Activated T-helper 1 cell treated with anti-CD3 and anti-CD28 coated beads, Interleukin-12 subunit alpha, Interleukin-12 subunit beta, Interleukin-2, Interleukin-4 antibody, amounts not matched to agents 30 ng/mL and 10 ng/mL and 1 ng/mL, durations not matched to agents 14 hours and 24 hours and 36 hours (primary cell): ENCODE results near the gene NAA40. TPM values are rescaled to one million over a fixed set of nuclear protein-coding genes. Genes with fewer than 3 reads are reported as not detected.
A peak's percentile ranks its signal among the peaks of the same experiment; 100 is the strongest.

ENCODE experiments used
- DNase-seq: peaks from one replicate; pipeline ENCODE4 v3.0.0; 2021; ENCODE audit warnings: low spot score
- H3K27ac Mint-ChIP-seq: one replicate; pipeline ENCODE4 v1.8.0; 2021; ENCODE audit warnings: mild to moderate bottlenecking, mixed read lengths
- H3K27me3 Mint-ChIP-seq: one replicate; pipeline ENCODE4 v1.8.0; 2022; ENCODE audit warnings: mild to moderate bottlenecking, moderate library complexity, mixed read lengths; ENCODE audit not compliant: insufficient read depth
- H3K36me3 Mint-ChIP-seq: one replicate; pipeline ENCODE4 v1.8.0; 2021; ENCODE audit warnings: low read depth, mixed read lengths
- H3K4me1 Mint-ChIP-seq: one replicate; pipeline ENCODE4 v1.8.0; 2021; ENCODE audit warnings: low read depth, mixed read lengths
- H3K4me3 Mint-ChIP-seq: one replicate; pipeline ENCODE4 v1.8.0; 2021; ENCODE audit warnings: mild to moderate bottlenecking, moderate library complexity, mixed read lengths
- H3K9me3 Mint-ChIP-seq: one replicate; pipeline ENCODE4 v1.8.0; 2021; ENCODE audit warnings: mixed read lengths
- intact Hi-C: fragments of 100-400 bp; cut with micrococcal nuclease; formaldehyde crosslinking; loops from one replicate; pipeline ENCODE4 v1.15.1; 2024
- total RNA-seq: library from RNA; stranded (reverse); gene quantifications from 2 replicates; pipeline ENCODE4 v1.2.3, GENCODE V29; 2022

Gene NAA40
- total RNA-seq: 25.3 and 31.6 TPM in 2 replicates

DNA sequence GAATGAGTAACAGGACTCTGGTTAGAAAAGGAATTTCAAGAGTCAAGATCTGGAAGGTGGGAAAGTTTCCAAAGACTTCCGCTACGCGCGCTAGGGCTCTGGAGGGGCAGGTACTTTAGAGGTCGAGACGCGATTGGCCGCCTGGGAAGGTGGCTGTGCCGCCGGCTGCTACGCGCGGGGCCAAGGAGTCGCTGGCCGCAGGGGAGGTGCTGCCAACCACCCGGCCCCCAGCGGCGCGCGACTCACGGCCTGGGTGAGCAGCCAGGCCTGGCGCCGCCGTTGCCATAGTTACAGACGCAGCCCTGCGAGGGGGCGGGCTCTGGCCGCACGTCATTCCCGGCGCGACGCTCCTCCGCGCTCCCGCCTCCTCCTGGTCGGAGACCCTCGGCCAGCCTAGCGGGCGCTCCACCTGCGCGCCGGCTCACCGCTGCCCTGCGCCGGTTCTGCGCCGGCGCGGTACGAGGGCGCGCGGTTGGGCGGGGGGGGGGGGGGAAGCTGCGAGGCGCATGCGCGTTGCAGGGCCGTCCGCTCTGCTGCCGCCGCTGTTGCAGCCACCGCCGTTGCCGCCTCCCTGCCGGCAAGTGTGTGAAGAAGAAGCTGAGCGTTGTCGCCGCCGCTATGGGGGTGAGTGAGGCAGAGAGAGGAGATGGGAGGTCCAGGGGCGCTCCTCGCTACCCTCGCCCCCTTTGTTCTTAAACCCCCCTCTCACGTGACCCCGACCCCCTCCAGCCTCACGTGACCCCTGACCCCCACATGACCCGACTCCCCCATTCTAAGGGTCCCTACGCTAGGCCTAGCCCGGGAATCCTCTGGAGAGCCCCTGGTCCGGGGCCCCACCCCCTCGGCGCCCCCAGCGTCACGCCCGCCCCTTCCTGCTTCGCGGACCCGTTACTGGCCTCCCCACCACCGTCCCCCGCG is at the start of gene NAA40:
TSS of gene NAA40 (plus strand) at position 524 of the 918 bp plus-strand sequence. CDS start at position 619, 95 bp downstream.
- Mint-ChIP-seq H3K36me3 (no peaks in the 10 kb centered on the region), H3K27ac (peak within 1 kb of the TSS; percentile 82), H3K4me1 (peaks cover 7% of the 10 kb centered on the region), H3K9me3 (no peaks in the 10 kb centered on the region), H3K4me3 (peak within 1 kb of the TSS; percentile 87), H3K27me3 (no peaks in the 10 kb centered on the region)
- peak; percentile 89 for DNase-seq
- intact Hi-C loops: loop anchor here (1.0 to 2.0 kb wide), 11 partner anchors 14 to 258 kb away; partner anchors contain the start of genes COX8A, MACROD1, OTUB1 and RTN3

DNA sequence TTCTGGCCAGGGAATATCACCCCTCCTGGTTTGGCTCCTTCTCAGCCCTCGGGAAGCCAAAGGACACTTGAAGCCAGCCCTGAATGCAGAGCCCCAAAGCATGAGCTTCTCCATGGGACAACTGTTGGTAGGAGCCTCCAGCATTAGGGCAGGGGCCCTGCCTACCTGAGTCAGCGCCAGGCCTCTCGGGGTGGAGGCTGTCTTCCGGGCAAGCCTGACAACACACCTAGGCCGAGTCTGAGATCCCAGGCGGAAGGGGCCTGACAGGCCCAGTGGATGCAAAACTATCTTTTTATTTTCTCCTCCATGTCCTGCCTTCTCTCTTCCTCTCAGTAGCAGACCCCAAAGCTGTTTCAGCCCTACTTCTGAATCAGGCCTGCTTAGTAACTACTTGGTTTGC is 49.5 kb upstream of the NAA40 start:
- peaks cover 69% of the 10 kb centered on the region for H3K4me1 Mint-ChIP-seq
- no peak for DNase-seq
- H3K4me3 Mint-ChIP-seq: peak overlapping the region; percentile 86
- intact Hi-C loops: no loop called here
- no peaks in the 10 kb centered on the region for H3K27me3 Mint-ChIP-seq
- no peaks in the 10 kb centered on the region for H3K9me3 Mint-ChIP-seq
- H3K36me3 Mint-ChIP-seq: peaks cover 22% of the 10 kb centered on the region
- H3K27ac Mint-ChIP-seq: peak overlapping the region; percentile 27

GRCh38 chr11:63890368-63890767 is 48.4 kb upstream of the NAA40 start:
- Mint-ChIP-seq H3K4me3 (peak overlapping the region; percentile 12), H3K27ac (no peak overlapping the region), H3K36me3 (peaks cover 21% of the 10 kb centered on the region), H3K9me3 (no peaks in the 10 kb centered on the region), H3K27me3 (no peaks in the 10 kb centered on the region), H3K4me1 (peaks cover 65% of the 10 kb centered on the region)
- no peak for DNase-seq
- intact Hi-C loops: no loop called here

DNA sequence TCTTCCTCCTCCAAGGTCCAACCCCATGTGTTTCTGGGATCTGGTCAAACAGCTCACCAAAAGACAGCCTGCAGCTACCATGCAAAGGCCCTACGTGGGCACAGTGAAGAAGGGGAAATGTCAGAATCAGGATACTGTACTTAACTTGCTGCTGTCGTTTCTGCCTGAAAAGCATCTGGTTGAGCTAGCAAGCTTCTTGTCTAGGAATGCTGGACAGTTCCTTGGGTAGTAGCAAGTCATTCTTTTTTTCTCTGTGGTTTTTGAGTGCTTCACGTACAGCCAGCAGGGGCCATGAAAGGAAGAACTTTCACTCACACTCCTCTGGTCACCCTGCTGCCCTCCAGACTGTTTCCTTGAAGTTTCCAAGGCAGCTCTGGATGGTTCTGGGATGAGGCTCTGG is 46.6 kb upstream of the NAA40 start:
- Mint-ChIP-seq H3K4me3 (no peak overlapping the region), H3K36me3 (peaks cover 32% of the 10 kb centered on the region), H3K27ac (no peak overlapping the region), H3K27me3 (no peaks in the 10 kb centered on the region), H3K9me3 (no peaks in the 10 kb centered on the region), H3K4me1 (peaks cover 71% of the 10 kb centered on the region)
- intact Hi-C loops: no loop called here
- no peak for DNase-seq

DNA sequence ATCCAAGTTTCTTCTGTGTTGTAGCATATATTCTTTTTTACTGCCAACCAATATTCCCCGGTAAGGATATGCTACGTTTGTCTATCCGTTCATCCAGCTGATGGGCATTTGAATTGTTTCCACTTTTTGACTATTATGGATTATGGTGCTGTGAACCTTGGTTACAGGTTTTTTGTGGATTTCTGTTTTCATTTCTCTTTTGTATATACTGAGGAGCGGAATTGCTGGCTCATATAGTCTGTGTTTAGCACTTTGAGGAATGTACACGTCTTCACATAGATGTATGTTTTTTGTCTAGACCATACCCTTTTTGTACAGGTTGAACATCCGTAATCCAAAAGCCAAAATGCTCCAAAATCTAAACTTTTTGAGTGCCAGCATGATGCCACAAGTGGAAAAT is 45.4 kb upstream of the NAA40 start:
- Mint-ChIP-seq H3K36me3 (peaks cover 38% of the 10 kb centered on the region), H3K27me3 (no peaks in the 10 kb centered on the region), H3K4me1 (peaks cover 59% of the 10 kb centered on the region)

GRCh38 chr11:63896071-63896470 is 42.7 kb upstream of the NAA40 start:
- intact Hi-C loops: no loop called here
- no peak overlapping the region for H3K27ac Mint-ChIP-seq
- no peaks in the 10 kb centered on the region for H3K9me3 Mint-ChIP-seq
- peaks cover 44% of the 10 kb centered on the region for H3K36me3 Mint-ChIP-seq
- no peaks in the 10 kb centered on the region for H3K27me3 Mint-ChIP-seq
- DNase-seq: no peak
- no peak overlapping the region for H3K4me3 Mint-ChIP-seq
- peaks cover 32% of the 10 kb centered on the region for H3K4me1 Mint-ChIP-seq

More for the DNA sequence above, 45.4 kb upstream of the NAA40 start:
- Mint-ChIP-seq H3K9me3 (no peaks in the 10 kb centered on the region), H3K27ac (no peak overlapping the region), H3K4me3 (no peak overlapping the region)
- intact Hi-C loops: no loop called here
- DNase-seq: no peak

DNA sequence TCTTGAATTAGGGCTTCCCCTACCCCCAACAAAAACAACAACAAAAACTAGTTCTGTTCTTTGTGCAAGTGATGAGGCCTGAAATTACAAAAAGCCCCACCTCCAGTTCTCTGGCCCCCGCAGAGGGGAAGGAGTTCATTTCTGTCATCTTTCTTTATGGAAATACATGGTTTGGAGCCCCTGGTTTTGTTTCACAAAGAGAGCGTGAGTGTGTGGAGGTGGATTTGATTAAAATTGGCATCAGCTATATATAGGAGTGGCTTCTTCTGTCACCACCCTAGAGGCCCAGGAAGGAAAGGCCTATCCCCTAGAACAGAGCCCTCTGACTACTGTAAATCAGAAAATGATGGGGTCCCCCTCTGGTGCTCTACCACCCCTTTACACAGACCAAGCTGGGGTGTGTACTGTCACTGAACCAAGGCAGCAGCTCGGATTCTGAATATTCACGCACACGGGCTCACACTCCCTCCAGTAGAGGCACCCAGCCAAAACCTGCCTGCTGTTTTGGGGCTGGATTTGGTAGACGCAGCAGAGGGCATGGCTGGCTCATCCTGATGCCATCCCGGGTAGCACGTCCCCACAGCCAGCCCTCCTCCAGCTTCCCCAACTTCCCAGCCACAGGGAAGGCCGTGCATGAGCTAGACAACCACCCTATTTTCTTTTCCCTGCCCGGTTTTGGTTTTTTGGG is 41.2 kb upstream of the NAA40 start:
- Mint-ChIP-seq H3K27me3 (no peaks in the 10 kb centered on the region), H3K9me3 (no peaks in the 10 kb centered on the region), H3K27ac (no peak overlapping the region), H3K4me1 (peaks cover 17% of the 10 kb centered on the region), H3K4me3 (no peak overlapping the region), H3K36me3 (peaks cover 48% of the 10 kb centered on the region)
- intact Hi-C loops: no loop called here
- DNase-seq: no peak

DNA sequence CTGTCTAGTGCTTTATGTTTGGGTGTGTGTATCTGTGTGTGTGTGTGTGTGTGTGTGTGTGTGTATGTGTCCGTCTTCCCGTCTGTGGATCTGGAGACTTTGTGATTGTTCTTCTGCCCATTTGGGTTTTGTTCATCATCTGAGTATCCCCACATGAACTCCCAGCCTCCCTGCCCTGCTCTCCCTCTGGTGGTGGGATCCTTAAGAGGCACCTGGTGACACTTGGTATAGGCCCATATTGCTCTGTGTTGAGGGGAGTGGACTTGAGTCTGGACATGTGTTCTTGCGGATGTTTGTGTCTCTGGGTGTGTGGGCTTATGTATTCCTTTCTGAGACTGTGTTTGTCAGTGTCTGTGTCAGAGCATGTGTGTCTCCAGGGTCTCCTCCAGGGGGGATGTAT is 37.1 kb upstream of the NAA40 start:
- no peak for DNase-seq
- Mint-ChIP-seq H3K27ac (no peak overlapping the region), H3K9me3 (no peaks in the 10 kb centered on the region), H3K4me3 (no peak overlapping the region), H3K36me3 (peaks cover 47% of the 10 kb centered on the region), H3K27me3 (no peaks in the 10 kb centered on the region), H3K4me1 (peaks cover 3% of the 10 kb centered on the region)
- intact Hi-C loops: loop anchor here (1.0 kb wide), 1 partner anchor 63 kb away; no protein-coding TSS in a partner anchor

DNA sequence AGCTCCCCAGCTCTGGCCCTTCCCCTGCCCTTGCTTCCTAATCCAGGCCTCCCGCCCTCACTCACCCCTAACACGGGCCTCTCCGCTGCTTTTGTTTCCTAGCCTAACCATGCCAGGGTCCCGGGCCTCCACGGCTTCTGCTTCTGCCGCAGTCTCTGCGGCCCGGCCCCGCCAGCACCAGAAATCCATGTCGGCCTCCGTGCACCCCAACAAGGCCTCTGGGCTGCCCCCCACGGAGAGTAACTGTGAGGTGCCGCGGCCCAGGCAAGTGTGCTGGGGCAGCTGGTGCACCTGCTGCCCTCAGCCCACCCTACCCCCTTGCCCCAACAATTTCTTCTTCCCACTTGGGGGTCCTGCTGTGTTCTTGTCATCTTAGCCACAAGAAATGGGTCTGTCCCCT is 34.9 kb upstream of the NAA40 start:
- no peaks in the 10 kb centered on the region for H3K27me3 Mint-ChIP-seq
- no peak overlapping the region for H3K4me3 Mint-ChIP-seq
- no peak overlapping the region for H3K27ac Mint-ChIP-seq
- no peak for DNase-seq
- intact Hi-C loops: no loop called here
- H3K9me3 Mint-ChIP-seq: no peaks in the 10 kb centered on the region
- H3K4me1 Mint-ChIP-seq: no peaks in the 10 kb centered on the region
- H3K36me3 Mint-ChIP-seq: peaks cover 36% of the 10 kb centered on the region

DNA sequence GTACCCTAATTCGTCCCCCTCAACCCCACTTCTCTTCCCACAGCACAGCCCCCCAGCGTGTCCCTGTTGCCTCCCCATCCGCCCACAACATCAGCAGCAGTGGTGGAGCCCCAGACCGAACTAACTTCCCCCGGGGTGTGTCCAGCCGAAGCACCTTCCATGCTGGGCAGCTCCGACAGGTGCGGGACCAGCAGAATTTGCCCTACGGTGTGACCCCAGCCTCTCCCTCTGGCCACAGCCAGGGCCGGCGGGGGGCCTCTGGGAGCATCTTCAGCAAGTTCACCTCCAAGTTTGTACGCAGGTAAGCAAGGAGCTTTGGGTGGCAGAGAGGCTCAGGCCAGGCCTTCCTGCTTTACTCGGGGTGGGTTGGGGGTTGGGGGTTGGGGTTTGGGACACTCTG is 34.1 kb upstream of the NAA40 start:
- H3K27me3 Mint-ChIP-seq: no peaks in the 10 kb centered on the region
- DNase-seq: no peak
- H3K4me1 Mint-ChIP-seq: no peaks in the 10 kb centered on the region
- H3K4me3 Mint-ChIP-seq: no peak overlapping the region
- H3K36me3 Mint-ChIP-seq: peaks cover 33% of the 10 kb centered on the region
- H3K9me3 Mint-ChIP-seq: no peaks in the 10 kb centered on the region
- intact Hi-C loops: loop anchor here (5.0 kb wide), 1 partner anchor 37 kb away; no protein-coding TSS in a partner anchor
- no peak overlapping the region for H3K27ac Mint-ChIP-seq

- no peaks in the 10 kb centered on the region for H3K27me3 Mint-ChIP-seq
- H3K4me3 Mint-ChIP-seq: no peak overlapping the region
- H3K9me3 Mint-ChIP-seq: no peaks in the 10 kb centered on the region
- no peak overlapping the region for H3K27ac Mint-ChIP-seq
- peaks cover 31% of the 10 kb centered on the region for H3K36me3 Mint-ChIP-seq
- intact Hi-C loops: loop anchor here (5.0 kb wide), 1 partner anchor 38 kb away; no protein-coding TSS in a partner anchor
- H3K4me1 Mint-ChIP-seq: no peaks in the 10 kb centered on the region
- DNase-seq: no peak
Observed at GRCh38 chr11:63905179-63905578, 33.6 kb upstream of the NAA40 start.

GRCh38 chr11:63906087-63906486 is 32.7 kb upstream of the NAA40 start:
- Mint-ChIP-seq H3K4me3 (no peak overlapping the region), H3K4me1 (no peaks in the 10 kb centered on the region), H3K9me3 (no peaks in the 10 kb centered on the region), H3K27ac (no peak overlapping the region), H3K27me3 (no peaks in the 10 kb centered on the region), H3K36me3 (peaks cover 24% of the 10 kb centered on the region)
- no peak for DNase-seq
- intact Hi-C loops: loop anchor here (1.0 to 5.0 kb wide), 2 partner anchors 39 to 69 kb away; no protein-coding TSS in a partner anchor

- no peaks in the 10 kb centered on the region for H3K9me3 Mint-ChIP-seq
- intact Hi-C loops: loop anchor here (1.0 to 5.0 kb wide), 2 partner anchors 39 to 69 kb away; no protein-coding TSS in a partner anchor
- H3K27ac Mint-ChIP-seq: no peak overlapping the region
- H3K36me3 Mint-ChIP-seq: peaks cover 21% of the 10 kb centered on the region
- no peaks in the 10 kb centered on the region for H3K4me1 Mint-ChIP-seq
- DNase-seq: peak; percentile 20
- no peaks in the 10 kb centered on the region for H3K27me3 Mint-ChIP-seq
- no peak overlapping the region for H3K4me3 Mint-ChIP-seq
Observed at GRCh38 chr11:63906585-63906984, 32.2 kb upstream of the NAA40 start.
